Fibroblast of skin of abdomen (primary cell): ENCODE measurements around the gene DPM2.
A peak's percentile ranks its signal among the peaks of the same experiment; 100 is the strongest.

Experiments
- DNase-seq: peaks from one replicate; pipeline ENCODE4 v3.0.0-alpha.2; 2013

DPM2 gene

DNA sequence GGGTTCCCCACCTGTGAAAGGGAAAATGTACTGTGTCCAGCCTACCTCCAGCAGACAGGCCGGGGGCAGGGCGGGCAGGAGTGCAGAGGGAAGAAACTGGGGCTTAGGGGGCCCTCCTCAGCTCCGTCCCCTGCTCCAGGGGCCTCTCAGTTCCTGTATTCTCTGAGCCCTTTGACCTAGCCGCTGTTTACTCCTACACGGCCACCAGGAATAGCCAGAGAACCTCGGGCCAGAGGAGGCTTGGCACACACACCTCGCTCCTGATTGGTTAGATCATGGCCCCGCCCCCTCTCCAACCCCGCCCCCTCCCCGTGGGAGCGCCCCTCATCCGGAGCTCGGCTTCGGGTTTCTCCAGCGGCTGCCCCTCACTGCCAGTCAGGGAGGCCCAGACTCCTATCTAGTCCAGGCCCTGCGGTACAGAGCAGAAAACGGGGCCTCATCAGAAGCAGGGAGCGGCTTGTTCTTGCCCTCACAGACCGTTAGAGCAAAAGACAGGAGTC lies 40.4 kb downstream of the DPM2 start:
- peak; percentile 78 for DNase-seq

DNA sequence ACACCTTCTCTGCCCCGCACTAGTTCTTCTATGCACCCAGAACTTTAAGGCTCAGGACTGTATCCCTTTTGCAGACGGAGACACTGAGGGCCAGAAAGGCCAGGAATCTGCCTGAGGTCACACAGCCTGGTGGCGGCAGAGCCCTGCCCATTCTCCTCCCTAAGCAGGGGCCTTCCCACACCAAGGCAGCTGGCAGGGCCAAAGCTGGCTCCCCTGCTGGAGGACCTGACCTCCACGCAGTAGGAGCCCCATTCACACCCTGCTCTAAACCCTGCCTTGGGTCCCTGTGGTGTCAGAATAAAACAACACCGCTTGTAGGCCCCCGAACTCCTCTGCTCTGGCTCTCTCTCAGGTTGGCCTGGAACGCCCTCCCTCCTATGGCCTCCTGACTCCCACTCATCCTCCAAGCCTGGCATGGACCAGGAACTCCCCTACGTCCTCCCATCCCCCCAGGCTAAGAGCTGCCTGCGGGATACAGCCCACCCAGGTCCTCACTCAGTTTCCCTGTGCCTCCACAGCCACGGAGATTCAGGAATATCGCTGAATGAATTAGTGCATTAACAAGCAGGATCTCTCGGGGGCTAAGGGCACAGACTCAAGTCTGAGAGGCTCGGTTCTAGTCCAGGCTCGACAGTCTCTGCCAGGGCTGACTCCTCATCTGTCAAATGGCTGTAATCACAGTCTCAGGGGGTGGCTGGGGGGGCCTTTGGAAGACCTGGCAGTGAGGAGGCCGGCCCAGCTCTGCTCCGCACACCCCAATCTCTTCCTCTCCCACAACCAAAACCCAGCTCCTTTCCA lies 41.1 kb downstream of the DPM2 start:
- no peak for DNase-seq

DNA sequence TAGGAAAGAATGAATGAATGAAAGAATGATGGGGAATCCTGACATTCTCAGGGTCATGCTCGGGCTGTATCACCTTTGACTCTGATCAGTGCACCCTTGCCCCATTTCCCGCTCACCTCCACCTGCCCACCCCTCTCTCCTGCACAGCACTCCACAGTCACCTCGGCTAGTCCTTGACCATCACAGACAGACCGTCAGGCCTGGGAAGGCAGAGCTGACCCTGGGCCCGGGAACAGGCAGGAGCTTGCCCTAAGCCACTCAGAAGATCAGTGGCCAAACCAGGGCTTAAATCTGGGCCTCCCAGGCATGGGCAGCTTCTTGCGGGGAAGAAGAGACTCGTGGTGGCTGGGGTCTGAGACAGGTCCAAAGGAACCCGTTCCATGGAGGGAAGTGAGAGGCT lies 41.8 kb downstream of the DPM2 start:
- no peak for DNase-seq

DNA sequence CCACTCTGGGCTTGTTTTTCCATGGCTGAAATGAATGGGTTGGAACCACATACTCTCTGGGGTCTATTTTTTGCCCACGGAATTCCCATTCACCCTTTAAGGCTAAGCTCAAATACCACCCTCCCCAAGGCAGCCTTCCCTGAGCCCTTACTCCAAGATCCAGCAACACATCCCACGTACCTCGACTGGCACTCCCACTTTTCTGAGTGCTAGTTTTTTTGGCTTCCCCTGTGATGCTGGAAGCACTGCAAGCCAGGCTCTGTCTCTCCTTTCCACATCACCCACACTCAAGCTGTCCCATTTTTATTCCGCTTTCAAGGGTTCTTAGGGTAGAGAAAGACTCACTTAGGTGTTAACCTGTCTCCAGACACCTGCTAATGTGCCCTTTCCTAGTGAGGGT lies 44.3 kb downstream of the DPM2 start:
- no peak for DNase-seq

GRCh38 chr9:127892831-127893230 lies 44.8 kb downstream of the DPM2 start:
- no peak for DNase-seq

- no peak for DNase-seq
These were observed 47.6 kb downstream of the DPM2 start for GRCh38 chr9:127890053-127890452.

- DNase-seq = no peak
These were observed 49.9 kb downstream of the DPM2 start for GRCh38 chr9:127887792-127888191.

DNA sequence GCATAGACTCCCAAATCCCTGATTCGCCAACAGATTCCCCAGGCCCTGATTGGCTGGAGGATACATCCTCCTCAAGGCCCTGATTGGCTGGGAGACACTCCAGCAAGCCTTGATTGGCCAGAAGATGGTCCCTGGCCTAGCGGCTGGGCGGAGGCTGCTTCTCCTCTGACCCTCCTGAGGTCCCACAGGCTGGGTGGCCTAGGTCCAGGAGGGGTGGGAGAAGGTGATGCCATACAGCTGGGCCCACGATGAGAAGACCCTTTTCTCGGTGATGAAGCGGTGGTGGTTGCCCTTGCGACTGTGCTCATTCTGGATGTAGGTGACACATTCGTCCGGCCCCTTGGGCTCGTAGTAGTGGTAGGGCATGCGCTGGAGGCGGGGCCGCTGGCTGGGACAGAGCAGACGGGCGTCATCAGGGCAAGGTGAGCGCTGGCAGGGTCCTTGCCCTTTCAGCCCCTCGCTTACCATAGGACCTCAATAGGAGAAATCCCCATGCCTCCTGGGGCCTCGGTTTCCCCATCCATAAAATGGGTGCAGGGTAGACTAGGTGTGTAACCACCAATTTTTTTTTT lies 51.2 kb downstream of the DPM2 start:
- DNase-seq = no peak

DNA sequence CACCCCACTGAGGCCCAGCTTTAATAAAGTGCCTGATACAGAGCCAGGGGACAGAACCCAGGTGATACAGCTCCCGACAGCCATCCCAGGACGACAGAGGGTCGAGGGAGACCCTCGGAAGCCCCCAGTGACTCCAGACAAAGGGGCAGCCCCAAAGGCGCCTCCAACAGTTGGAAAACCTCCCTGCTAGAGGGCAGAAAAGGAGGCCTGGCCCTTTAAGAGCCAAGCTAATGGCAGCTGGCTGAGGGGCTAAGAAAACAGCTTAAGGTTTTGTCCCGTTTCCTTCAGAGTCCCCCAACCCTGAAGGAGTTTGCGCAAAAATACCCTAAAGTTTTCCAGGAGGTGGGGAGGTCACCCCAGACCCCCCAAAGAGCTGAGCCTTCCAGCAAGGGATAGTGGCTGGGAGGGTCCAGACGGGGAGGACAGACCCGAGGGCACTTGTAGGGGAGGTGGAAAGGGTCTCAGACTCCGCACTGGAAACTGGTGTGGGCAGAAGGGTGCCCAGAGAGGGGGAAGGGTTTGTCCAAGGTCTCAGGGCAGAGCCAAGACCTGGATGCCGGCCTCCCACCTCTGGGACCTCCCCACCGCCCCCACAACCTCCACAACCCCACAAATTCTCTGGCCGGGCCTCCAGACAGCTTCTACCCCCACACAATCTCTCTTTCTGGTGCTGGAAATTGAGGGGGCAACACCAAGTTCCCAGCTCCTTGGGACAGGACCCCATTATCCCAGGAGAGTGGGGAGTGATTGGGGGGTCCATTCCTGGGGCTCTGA lies 52.0 kb downstream of the DPM2 start:
- no peak for DNase-seq
